ENCODE measurements around the gene ULK3. TPM values are rescaled to one million over a fixed set of nuclear protein-coding genes. Genes with fewer than 3 reads are reported as not detected.
A peak's percentile ranks its signal among the peaks of the same experiment; 100 is the strongest.

ULK3 gene, protein sequence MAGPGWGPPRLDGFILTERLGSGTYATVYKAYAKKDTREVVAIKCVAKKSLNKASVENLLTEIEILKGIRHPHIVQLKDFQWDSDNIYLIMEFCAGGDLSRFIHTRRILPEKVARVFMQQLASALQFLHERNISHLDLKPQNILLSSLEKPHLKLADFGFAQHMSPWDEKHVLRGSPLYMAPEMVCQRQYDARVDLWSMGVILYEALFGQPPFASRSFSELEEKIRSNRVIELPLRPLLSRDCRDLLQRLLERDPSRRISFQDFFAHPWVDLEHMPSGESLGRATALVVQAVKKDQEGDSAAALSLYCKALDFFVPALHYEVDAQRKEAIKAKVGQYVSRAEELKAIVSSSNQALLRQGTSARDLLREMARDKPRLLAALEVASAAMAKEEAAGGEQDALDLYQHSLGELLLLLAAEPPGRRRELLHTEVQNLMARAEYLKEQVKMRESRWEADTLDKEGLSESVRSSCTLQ
- total RNA-seq, result 15.5 and 17.3 TPM in 2 replicates

DNA sequence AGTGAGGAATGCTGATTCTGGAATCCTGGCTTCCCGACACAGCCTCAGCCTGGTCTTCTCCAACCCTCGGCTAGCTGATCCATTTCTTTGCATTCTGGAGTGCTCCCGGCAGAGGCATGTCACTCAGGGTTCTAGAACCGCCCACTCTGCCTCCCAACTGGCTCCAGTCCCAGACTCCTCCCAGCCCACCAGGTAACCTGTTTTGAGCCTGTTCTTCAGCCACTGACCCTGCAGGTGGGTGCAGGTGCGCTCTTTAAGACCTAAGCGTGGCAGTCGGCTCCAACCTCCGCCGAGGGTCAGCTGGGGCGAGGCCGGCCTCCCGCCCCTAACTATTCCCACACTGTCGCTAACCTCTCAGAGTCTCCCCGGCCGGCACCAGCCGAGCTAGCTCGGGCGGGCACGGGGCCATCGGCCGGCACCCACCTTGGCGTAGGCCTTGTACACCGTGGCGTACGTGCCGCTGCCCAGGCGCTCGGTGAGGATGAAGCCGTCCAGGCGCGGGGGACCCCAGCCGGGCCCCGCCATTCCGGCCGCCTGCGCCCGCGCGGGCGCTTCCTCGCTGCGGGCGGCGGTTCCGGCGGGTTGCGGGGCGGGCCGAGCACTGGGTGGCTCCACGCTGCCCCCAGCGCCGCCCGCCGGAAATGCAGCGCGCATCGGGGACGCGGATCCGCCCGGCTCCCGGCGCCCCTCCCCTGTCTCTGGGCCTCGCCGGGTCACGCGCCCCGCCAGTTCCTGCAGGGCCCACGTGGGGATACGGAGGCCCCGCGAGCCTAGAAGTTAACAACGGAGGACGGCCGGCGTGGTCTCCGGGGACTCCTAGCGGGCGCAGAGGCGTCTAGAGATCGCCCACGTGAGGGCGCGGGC lies at the start of gene ULK3:
TSS of gene ULK3 (minus strand) at position 576 of the 864 bp plus-strand sequence. CDS start at position 525, 51 bp downstream.
- H3K4me3 ChIP-seq (ENCODE audit: low read depth, low read length), result peak within 1 kb of the TSS; percentile 86
- TF ChIP-seq, protein P1, sequence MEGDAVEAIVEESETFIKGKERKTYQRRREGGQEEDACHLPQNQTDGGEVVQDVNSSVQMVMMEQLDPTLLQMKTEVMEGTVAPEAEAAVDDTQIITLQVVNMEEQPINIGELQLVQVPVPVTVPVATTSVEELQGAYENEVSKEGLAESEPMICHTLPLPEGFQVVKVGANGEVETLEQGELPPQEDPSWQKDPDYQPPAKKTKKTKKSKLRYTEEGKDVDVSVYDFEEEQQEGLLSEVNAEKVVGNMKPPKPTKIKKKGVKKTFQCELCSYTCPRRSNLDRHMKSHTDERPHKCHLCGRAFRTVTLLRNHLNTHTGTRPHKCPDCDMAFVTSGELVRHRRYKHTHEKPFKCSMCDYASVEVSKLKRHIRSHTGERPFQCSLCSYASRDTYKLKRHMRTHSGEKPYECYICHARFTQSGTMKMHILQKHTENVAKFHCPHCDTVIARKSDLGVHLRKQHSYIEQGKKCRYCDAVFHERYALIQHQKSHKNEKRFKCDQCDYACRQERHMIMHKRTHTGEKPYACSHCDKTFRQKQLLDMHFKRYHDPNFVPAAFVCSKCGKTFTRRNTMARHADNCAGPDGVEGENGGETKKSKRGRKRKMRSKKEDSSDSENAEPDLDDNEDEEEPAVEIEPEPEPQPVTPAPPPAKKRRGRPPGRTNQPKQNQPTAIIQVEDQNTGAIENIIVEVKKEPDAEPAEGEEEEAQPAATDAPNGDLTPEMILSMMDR (IDR thresholded peaks at IDR 0.05; ENCODE audit: insufficient read depth, low read depth, low read length), result peak; percentile 50
- DNase-seq (ENCODE audit: low read depth), result peak; percentile 92

DNA sequence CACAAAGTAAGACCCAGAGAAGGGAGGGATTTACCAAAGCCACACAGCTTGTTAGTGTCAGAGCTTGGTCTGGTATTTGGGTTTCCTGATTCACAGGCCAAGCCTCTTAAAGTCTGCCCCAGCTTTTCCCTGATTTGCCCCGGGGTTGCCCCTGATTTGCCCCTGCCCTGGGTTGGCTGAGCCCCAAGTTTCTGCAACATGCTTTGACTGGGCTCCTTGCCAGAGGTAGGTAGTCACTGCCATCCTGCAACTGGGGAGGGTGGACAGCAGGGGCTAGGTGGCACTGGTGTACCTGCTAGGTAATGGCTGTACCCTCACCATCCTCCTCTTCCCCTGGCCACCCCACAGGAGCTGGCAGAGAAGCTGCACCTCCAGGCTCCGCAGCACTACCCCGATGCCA lies 49.4 kb upstream of the ULK3 start:
- H3K4me3 ChIP-seq (ENCODE audit: low read depth, low read length), result no peak overlapping the region
- DNase-seq (ENCODE audit: low read depth), result no peak
- TF ChIP-seq, protein P1 (IDR thresholded peaks at IDR 0.05; ENCODE audit: insufficient read depth, low read depth, low read length), result no peak

DNA sequence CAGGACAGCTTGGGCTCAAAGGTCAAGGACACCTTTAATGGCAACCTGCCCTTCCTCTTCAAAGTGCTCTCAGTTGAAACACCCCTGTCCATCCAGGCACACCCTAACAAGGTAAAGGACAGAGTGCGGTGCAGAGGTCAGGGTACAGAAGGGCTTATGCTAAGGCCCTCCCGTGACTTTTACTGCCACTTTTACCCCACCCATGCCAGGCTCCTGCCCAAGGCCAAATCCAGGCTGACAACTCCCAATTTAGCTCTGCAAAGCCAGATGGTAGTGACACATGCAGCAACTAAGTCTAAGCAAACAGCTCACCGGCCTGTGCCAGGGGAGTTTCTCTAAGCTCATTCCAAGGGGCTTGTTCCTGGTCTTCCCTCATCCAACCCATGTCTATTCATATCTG lies 48.5 kb upstream of the ULK3 start:
- TF ChIP-seq, protein P1 (IDR thresholded peaks at IDR 0.05; ENCODE audit: insufficient read depth, low read depth, low read length), result no peak
- H3K4me3 ChIP-seq (ENCODE audit: low read depth, low read length), result no peak overlapping the region
- DNase-seq (ENCODE audit: low read depth), result no peak

DNA sequence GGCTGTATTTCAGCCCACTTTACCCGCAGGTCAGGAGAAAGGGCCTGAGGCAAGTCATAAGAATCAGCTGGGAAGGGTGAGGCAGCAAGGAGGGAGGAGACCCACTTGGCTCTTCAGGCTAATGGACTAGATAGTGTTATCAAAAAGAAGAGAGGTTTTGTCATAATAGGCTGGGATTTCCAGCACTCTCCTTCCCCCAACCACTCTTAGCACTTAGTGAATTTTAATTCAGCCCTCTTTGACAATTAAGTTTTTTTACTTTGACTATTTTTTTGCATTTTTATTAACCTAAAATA lies 47.7 kb upstream of the ULK3 start:
- DNase-seq (ENCODE audit: low read depth), result no peak
- peak overlapping the region; percentile 96 for H3K4me3 ChIP-seq (ENCODE audit: low read depth, low read length)
- TF ChIP-seq, protein P1 (IDR thresholded peaks at IDR 0.05; ENCODE audit: insufficient read depth, low read depth, low read length), result no peak

DNA sequence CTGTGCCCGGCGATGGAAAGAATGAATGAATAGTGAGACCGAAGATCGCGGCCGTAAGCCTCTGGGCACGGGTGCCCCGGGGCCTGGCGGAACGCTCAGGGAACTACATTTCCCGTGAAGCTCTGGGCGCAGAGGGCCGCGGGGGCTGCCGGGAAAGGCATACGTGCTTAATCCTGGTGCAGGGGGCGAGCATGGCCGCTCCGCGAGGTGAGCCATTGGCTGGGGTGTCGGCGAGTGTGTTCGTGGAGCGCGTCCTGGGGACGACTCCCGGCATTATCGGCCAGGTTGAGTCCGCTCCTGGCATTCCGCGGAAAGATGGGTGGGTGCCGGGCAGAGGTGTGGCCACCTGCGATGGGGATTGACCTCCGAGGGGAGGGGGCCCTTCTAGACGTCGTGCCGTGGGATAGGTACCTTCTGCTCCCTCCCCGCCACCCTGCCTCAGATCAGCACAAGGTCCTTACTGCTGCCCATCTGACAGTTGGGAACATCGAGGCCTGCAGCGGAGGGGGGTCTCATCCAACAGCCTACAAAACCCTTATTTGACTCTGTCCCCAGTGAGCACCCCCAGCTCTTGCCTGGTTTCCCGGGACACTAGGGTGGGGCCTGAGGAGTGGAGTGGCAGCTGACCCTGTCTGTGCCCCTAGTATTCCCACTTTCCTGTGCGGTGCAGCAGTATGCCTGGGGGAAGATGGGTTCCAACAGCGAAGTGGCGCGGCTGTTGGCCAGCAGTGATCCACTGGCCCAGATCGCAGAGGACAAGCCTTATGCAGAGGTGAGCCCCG lies 47.1 kb upstream of the ULK3 start, which contains the start of gene MPI:
TSS of gene MPI (plus strand) at position 160 of the 782 bp plus-strand sequence. CDS start at position 192, 32 bp downstream.
- peak; percentile 74 for DNase-seq (ENCODE audit: low read depth)
- TF ChIP-seq, protein P1 (IDR thresholded peaks at IDR 0.05; ENCODE audit: insufficient read depth, low read depth, low read length), result no peak
- peak within 1 kb of the TSS; percentile 96 for H3K4me3 ChIP-seq (ENCODE audit: low read depth, low read length)

DNA sequence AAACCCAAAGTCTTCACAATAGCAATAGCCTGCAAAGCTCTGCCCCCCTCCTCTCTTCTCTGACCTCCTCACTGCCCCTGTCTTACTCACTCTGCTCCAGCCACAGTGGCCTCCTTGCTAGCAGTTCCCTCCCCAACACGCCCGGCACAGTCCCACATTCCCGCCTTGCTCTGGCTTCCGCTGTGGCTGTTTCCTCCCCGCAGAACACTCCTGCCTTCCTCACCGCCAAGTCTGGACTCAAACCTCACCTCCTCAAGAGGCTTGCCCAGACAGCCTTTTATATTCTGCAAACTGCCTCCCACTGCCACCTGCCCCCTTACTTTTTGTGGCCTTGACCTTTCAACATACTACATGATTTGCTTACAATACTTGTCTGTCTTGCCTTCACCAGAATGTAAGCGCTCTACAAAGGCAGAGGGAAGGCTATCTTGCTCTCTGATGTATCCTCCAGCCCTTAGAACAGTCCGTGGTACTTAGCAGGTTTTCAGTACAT lies 46.5 kb upstream of the ULK3 start:
- DNase-seq (ENCODE audit: low read depth), result peak; percentile 40
- TF ChIP-seq, protein P1 (IDR thresholded peaks at IDR 0.05; ENCODE audit: insufficient read depth, low read depth, low read length), result no peak
- peak overlapping the region; percentile 96 for H3K4me3 ChIP-seq (ENCODE audit: low read depth, low read length)
